ENCODE data around the gene PDIA3. TPM values are rescaled to one million over a fixed set of nuclear protein-coding genes. Genes with fewer than 3 reads are reported as not detected.
A peak's percentile ranks its signal among the peaks of the same experiment; 100 is the strongest.

PDIA3 gene
- total RNA-seq, 2 experiments from 2014 or later: 286 to 291 TPM

- DNase-seq: peak; percentile 93
Measured at GRCh38 chr15:43777267-43777914, 31.2 kb downstream of the PDIA3 start.

GRCh38 chr15:43779016-43779415 is 32.8 kb downstream of the PDIA3 start:
- intact Hi-C loops (cut with micrococcal nuclease): no loop called here
- H3K27me3 Mint-ChIP-seq: no peaks in the 10 kb centered on the region
- no peaks in the 10 kb centered on the region for H3K36me3 Mint-ChIP-seq
- H3K9me3 Mint-ChIP-seq: no peaks in the 10 kb centered on the region
- no peak overlapping the region for H3K4me3 Mint-ChIP-seq
- DNase-seq: no peak
- peaks cover 24% of the 10 kb centered on the region for H3K4me1 Mint-ChIP-seq (ENCODE audit: low read depth)
- ChIA-PET POLR2A (no interaction called here), CTCF (interaction anchor here (1.2 kb wide), 1 partner anchor 10 kb away, joined by 3 read pairs; no protein-coding TSS in a partner anchor)
- H3K27ac Mint-ChIP-seq: no peak overlapping the region

More at GRCh38 chr15:43777267-43777914, 31.2 kb downstream of the PDIA3 start:
- Mint-ChIP-seq H3K4me3 (peak overlapping the region; percentile 85), H3K4me1 (ENCODE audit: low read depth) (peaks cover 24% of the 10 kb centered on the region), H3K27me3 (no peaks in the 10 kb centered on the region), H3K27ac (peak overlapping the region; percentile 84), H3K9me3 (no peaks in the 10 kb centered on the region), H3K36me3 (peaks cover 6% of the 10 kb centered on the region)
- POLR2A ChIA-PET: interaction anchor here (0.7 to 2.5 kb wide), 9 partner anchors 13 to 50 kb away, joined by 3 to 21 read pairs (median 6); partner anchors contain the start of genes HYPK, MFAP1, SERF2 and SERINC4
- intact Hi-C loops (cut with micrococcal nuclease): loop anchor here (1.0 to 2.0 kb wide), 3 partner anchors 15 to 47 kb away; partner anchors contain the start of genes MFAP1 and SERF2
- CTCF ChIA-PET: interaction anchor here (0.8 to 2.1 kb wide), 9 partner anchors 11 to 35 kb away, joined by 3 to 15 read pairs (median 5); partner anchors contain the start of genes HYPK and SERINC4

GRCh38 chr15:43789409-43789808 is 43.2 kb downstream of the PDIA3 start:
- ChIA-PET POLR2A (no interaction called here), CTCF (interaction anchor here (0.8 to 2.0 kb wide), 2 partner anchors 13 to 19 kb away, joined by 3 to 5 read pairs; partner anchors contain the start of gene ELL3)
- intact Hi-C loops (cut with micrococcal nuclease): no loop called here
- Mint-ChIP-seq H3K27ac (no peak overlapping the region), H3K36me3 (peaks cover 23% of the 10 kb centered on the region), H3K9me3 (no peaks in the 10 kb centered on the region), H3K4me1 (ENCODE audit: low read depth) (peaks cover 17% of the 10 kb centered on the region), H3K27me3 (no peaks in the 10 kb centered on the region), H3K4me3 (no peak overlapping the region)
- DNase-seq: no peak

- H3K36me3 Mint-ChIP-seq: peaks cover 44% of the 10 kb centered on the region
- DNase-seq: peak; percentile 100
- H3K4me1 Mint-ChIP-seq (ENCODE audit: low read depth): peaks cover 38% of the 10 kb centered on the region
- POLR2A ChIA-PET: interaction anchor here (0.8 to 4.5 kb wide), 6 partner anchors 8 to 46 kb away, joined by 5 to 21 read pairs (median 10); partner anchors contain the start of genes ELL3, HYPK, MFAP1 and PDIA3
- no peaks in the 10 kb centered on the region for H3K9me3 Mint-ChIP-seq
- peak within 1 kb of the TSS; percentile 95 for H3K4me3 Mint-ChIP-seq
- H3K27ac Mint-ChIP-seq: peak within 1 kb of the TSS; percentile 96
- CTCF ChIA-PET: interaction anchor here (1.1 to 1.8 kb wide), 3 partner anchors 15 to 22 kb away, joined by 3 to 15 read pairs (median 5); partner anchors contain the start of gene ELL3
- H3K27me3 Mint-ChIP-seq: no peaks in the 10 kb centered on the region
- intact Hi-C loops (cut with micrococcal nuclease): loop anchor here (1.0 to 2.0 kb wide), 4 partner anchors 8 to 43 kb away; partner anchors contain the start of genes HYPK, MFAP1 and SERINC4
Measured at GRCh38 chr15:43791993-43792760, 45.9 kb downstream of the PDIA3 start, which contains the start of gene SERF2. Gene SERF2 (plus strand): TSS chr15:43792320. CDS start chr15:43792377, 57 bp downstream.

- Mint-ChIP-seq H3K4me3 (peak overlapping the region; percentile 95), H3K36me3 (peaks cover 44% of the 10 kb centered on the region), H3K27me3 (no peaks in the 10 kb centered on the region), H3K9me3 (no peaks in the 10 kb centered on the region), H3K27ac (peak overlapping the region; percentile 96), H3K4me1 (ENCODE audit: low read depth) (peaks cover 38% of the 10 kb centered on the region)
- intact Hi-C loops (cut with micrococcal nuclease): loop anchor here (1.0 to 2.0 kb wide), 4 partner anchors 7 to 44 kb away; partner anchors contain the start of genes HYPK, MFAP1 and SERINC4
- DNase-seq: peak; percentile 64
- CTCF ChIA-PET: interaction anchor here (1.1 to 1.5 kb wide), 2 partner anchors 16 to 23 kb away, joined by 3 to 5 read pairs; partner anchors contain the start of gene ELL3
- POLR2A ChIA-PET: interaction anchor here (0.8 to 4.5 kb wide), 6 partner anchors 8 to 47 kb away, joined by 5 to 21 read pairs (median 10); partner anchors contain the start of genes ELL3, HYPK, MFAP1 and PDIA3
Measured at GRCh38 chr15:43792761-43793476, 46.7 kb downstream of the PDIA3 start.

GRCh38 chr15:43793647-43794046 is 47.4 kb downstream of the PDIA3 start:
- DNase-seq: no peak
- intact Hi-C loops (cut with micrococcal nuclease): loop anchor here (2.0 kb wide), 1 partner anchor 45 kb away; no protein-coding TSS in a partner anchor
- peaks cover 44% of the 10 kb centered on the region for H3K4me1 Mint-ChIP-seq (ENCODE audit: low read depth)
- no peaks in the 10 kb centered on the region for H3K27me3 Mint-ChIP-seq
- H3K27ac Mint-ChIP-seq: peak overlapping the region; percentile 96
- ChIA-PET CTCF (interaction anchor here (1.1 to 1.5 kb wide), 2 partner anchors 17 to 24 kb away, joined by 3 to 5 read pairs; partner anchors contain the start of gene ELL3), POLR2A (interaction anchor here (1.0 to 4.5 kb wide), 4 partner anchors 17 to 47 kb away, joined by 5 to 21 read pairs (median 11); partner anchors contain the start of genes ELL3, MFAP1, PDIA3 and WDR76)
- no peaks in the 10 kb centered on the region for H3K9me3 Mint-ChIP-seq
- H3K36me3 Mint-ChIP-seq: peaks cover 49% of the 10 kb centered on the region
- H3K4me3 Mint-ChIP-seq: peak overlapping the region; percentile 95

GRCh38 chr15:43794269-43795037 is 48.2 kb downstream of the PDIA3 start:
- Mint-ChIP-seq H3K27ac (peak overlapping the region; percentile 96), H3K4me3 (peak overlapping the region; percentile 95), H3K9me3 (no peaks in the 10 kb centered on the region), H3K36me3 (peaks cover 56% of the 10 kb centered on the region), H3K4me1 (ENCODE audit: low read depth) (peaks cover 51% of the 10 kb centered on the region), H3K27me3 (no peaks in the 10 kb centered on the region)
- ChIA-PET POLR2A (interaction anchor here (0.6 to 4.5 kb wide), 3 partner anchors 18 to 40 kb away, joined by 3 to 21 read pairs (median 3); partner anchors contain the start of gene ELL3), CTCF (interaction anchor here (0.7 kb wide), 1 partner anchor 18 kb away, joined by 5 read pairs; the partner anchor contains the start of gene ELL3)
- DNase-seq: no peak
- intact Hi-C loops (cut with micrococcal nuclease): no loop called here

- Mint-ChIP-seq H3K9me3 (no peaks in the 10 kb centered on the region), H3K36me3 (peaks cover 64% of the 10 kb centered on the region), H3K27me3 (no peaks in the 10 kb centered on the region), H3K4me3 (no peak overlapping the region), H3K27ac (peak overlapping the region; percentile 38), H3K4me1 (ENCODE audit: low read depth) (peaks cover 58% of the 10 kb centered on the region)
- ChIA-PET CTCF (interaction anchor here (0.7 kb wide), 1 partner anchor 19 kb away, joined by 5 read pairs; the partner anchor contains the start of gene ELL3), POLR2A (interaction anchor here (0.6 to 4.5 kb wide), 3 partner anchors 19 to 39 kb away, joined by 3 to 21 read pairs (median 3); partner anchors contain the start of gene ELL3)
- intact Hi-C loops (cut with micrococcal nuclease): no loop called here
- no peak for DNase-seq
Measured at GRCh38 chr15:43795197-43795596, 49.0 kb downstream of the PDIA3 start.

GRCh38 chr15:43795997-43796396 is 49.8 kb downstream of the PDIA3 start:
- DNase-seq: no peak
- no peak overlapping the region for H3K4me3 Mint-ChIP-seq
- POLR2A ChIA-PET: interaction anchor here (1.0 kb wide), 1 partner anchor 19 kb away, joined by 4 read pairs; the partner anchor contains the start of gene ELL3
- H3K27ac Mint-ChIP-seq: no peak overlapping the region
- CTCF ChIA-PET: no interaction called here
- H3K4me1 Mint-ChIP-seq (ENCODE audit: low read depth): peaks cover 63% of the 10 kb centered on the region
- H3K36me3 Mint-ChIP-seq: peaks cover 72% of the 10 kb centered on the region
- no peaks in the 10 kb centered on the region for H3K27me3 Mint-ChIP-seq
- no peaks in the 10 kb centered on the region for H3K9me3 Mint-ChIP-seq
- intact Hi-C loops (cut with micrococcal nuclease): no loop called here

GRCh38 chr15:43796566-43796965 is 50.3 kb downstream of the PDIA3 start:
- DNase-seq: no peak
- no peaks in the 10 kb centered on the region for H3K27me3 Mint-ChIP-seq
- no peaks in the 10 kb centered on the region for H3K9me3 Mint-ChIP-seq
- ChIA-PET CTCF (no interaction called here), POLR2A (interaction anchor here (1.0 kb wide), 1 partner anchor 20 kb away, joined by 4 read pairs; the partner anchor contains the start of gene ELL3)
- H3K4me1 Mint-ChIP-seq (ENCODE audit: low read depth): peaks cover 65% of the 10 kb centered on the region
- H3K36me3 Mint-ChIP-seq: peaks cover 78% of the 10 kb centered on the region
- no peak overlapping the region for H3K4me3 Mint-ChIP-seq
- intact Hi-C loops (cut with micrococcal nuclease): no loop called here
- no peak overlapping the region for H3K27ac Mint-ChIP-seq

Data from activated CD4-positive, alpha-beta memory T cell treated with anti-CD3 and anti-CD28 coated beads for 36 hours (primary cell).